CD4-positive, alpha-beta T cell (primary cell): Measurements from ENCODE around the gene TPK1. TPM values are rescaled to one million over a fixed set of nuclear protein-coding genes. Genes with fewer than 3 reads are reported as not detected.

Experiments
- ATAC-seq: fragments of 200-7000 bp; cut with Tn5 transposase; one replicate; pipeline ENCODE4 v1.10.0; 2022; ENCODE audit warnings: mild to moderate bottlenecking; ENCODE audit not compliant: poor library complexity
- CTCF ChIA-PET: fragments of 350-600 bp; sonication (Branson Sonifier 250); formaldehyde crosslinking; loops from one replicate; lab custom pipeline; 2021; ENCODE audit warnings: antibody characterized with exemption, inconsistent platforms; lab: Charles Lee
- POLR2A ChIA-PET: fragments of 350-600 bp; sonication (Branson Sonifier 250); formaldehyde crosslinking; loops from one replicate; lab custom pipeline; 2021; ENCODE audit warnings: antibody characterized with exemption, inconsistent platforms; lab: Charles Lee
- DNase-seq, 14 experiments: peaks; one replicate each; pipeline ENCODE4 v3.0.0-alpha.2; 2013 to 2020; ENCODE audit warnings: mixed read lengths in 2 of 14
- H3K27ac ChIP-seq, 2 donors: one replicate each; pipeline versions ENCODE4 v1.5.1 to v1.7.0; 2013; ENCODE audit warnings: low read length in 2 of 2, low read depth in 1 of 2, mild to moderate bottlenecking in 1 of 2
- H3K27me3 ChIP-seq, 2 experiments: 1 replicate in 1 of 2; 2 replicates in 1 of 2; pipeline versions ENCODE4 v1.6.1 to v1.7.0; 2013; ENCODE audit warnings: low read length in 2 of 2, control low read depth in 1 of 2, mild to moderate bottlenecking in 1 of 2, moderate library complexity in 1 of 2; ENCODE audit not compliant: insufficient read depth in 2 of 2, control insufficient read depth in 1 of 2
- H3K36me3 ChIP-seq: one replicate; pipeline ENCODE4 v1.6.1; 2013; ENCODE audit warnings: low read length, control low read depth; ENCODE audit not compliant: insufficient read depth
- H3K4me1 ChIP-seq: one replicate; pipeline ENCODE4 v1.6.1; 2013; ENCODE audit warnings: low read length, control low read depth; ENCODE audit not compliant: insufficient read depth
- H3K4me3 ChIP-seq: one replicate; pipeline ENCODE4 v1.5.1; 2013; ENCODE audit warnings: mild to moderate bottlenecking, low read length, moderate library complexity
- H3K9me3 ChIP-seq, 2 experiments: 1 replicate in 1 of 2; 2 replicates in 1 of 2; pipeline versions ENCODE4 v1.6.1 to v1.7.0; 2013; ENCODE audit warnings: low read length in 2 of 2, mild to moderate bottlenecking in 2 of 2, control low read depth in 1 of 2, moderate library complexity in 1 of 2; ENCODE audit not compliant: control insufficient read depth in 1 of 2, insufficient read depth in 1 of 2
- H3K27ac Mint-ChIP-seq: one replicate; pipeline ENCODE4 v1.8.0; 2020; ENCODE audit warnings: mixed read lengths
- H3K27me3 Mint-ChIP-seq: one replicate; pipeline ENCODE4 v1.8.0; 2021; ENCODE audit warnings: mixed read lengths
- H3K36me3 Mint-ChIP-seq: one replicate; pipeline ENCODE4 v1.8.0; 2021; ENCODE audit warnings: low read depth, mixed read lengths
- H3K4me1 Mint-ChIP-seq: one replicate; pipeline ENCODE4 v1.8.0; 2021; ENCODE audit warnings: low read depth, mixed read lengths
- H3K4me3 Mint-ChIP-seq: one replicate; pipeline ENCODE4 v1.8.0; 2020; ENCODE audit warnings: mild to moderate bottlenecking, mixed read lengths
- H3K9me3 Mint-ChIP-seq: one replicate; pipeline ENCODE4 v1.8.0; 2020; ENCODE audit warnings: mixed read lengths
- intact Hi-C, 2 experiments: fragments of 100-400 bp; cut with DNase I in 1 of 2; cut with micrococcal nuclease in 1 of 2; formaldehyde crosslinking; loops; one replicate each; pipeline versions ENCODE4 v1.15.1 to v1.9.0; 2023 to 2025; cut with DNase I, micrococcal nuclease
- total RNA-seq, 174 experiments: library from RNA in 2 of 174; stranded (reverse) in 2 of 174; gene quantifications; one replicate each; pipeline ENCODE4 v1.2.3 and lab custom pipeline; 2021 to 2026
- TF ChIP-seq, protein P1 (sequence below): fragments of 200-600 bp; IDR thresholded peaks from one replicate; pipeline ENCODE4 v1.8.0; 2022; ENCODE audit warnings: antibody characterized with exemption, mild to moderate bottlenecking

TPK1 gene
- total RNA-seq, 2 experiments from 2014 or later, result 17.1 to 17.8 TPM

DNA sequence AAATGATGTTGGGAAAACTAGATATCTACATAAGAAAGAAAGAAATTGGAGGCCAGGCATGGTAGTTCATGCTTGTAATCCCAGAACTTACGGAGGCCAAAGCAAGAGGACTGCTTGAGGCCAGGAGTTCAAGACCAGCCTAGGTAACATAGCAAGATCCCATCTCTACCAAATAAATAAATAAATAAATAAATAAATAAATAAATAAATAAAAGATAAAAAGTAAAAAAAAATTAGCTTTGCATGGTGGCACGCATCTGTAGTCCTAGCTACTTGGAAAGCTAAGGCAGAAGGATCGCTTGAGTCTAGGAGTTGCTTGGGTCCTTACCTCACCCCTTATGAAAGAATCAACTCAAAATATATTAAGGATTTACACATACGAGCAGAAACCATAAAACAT, 238.9 kb downstream of the TPK1 start:
- Mint-ChIP-seq H3K9me3 (peaks cover 16% of the 10 kb centered on the region), H3K4me3 (no peak overlapping the region), H3K4me1 (no peaks in the 10 kb centered on the region), H3K36me3 (peaks cover 83% of the 10 kb centered on the region), H3K27ac (no peak overlapping the region), H3K27me3 (no peaks in the 10 kb centered on the region)
- no peaks in the 10 kb centered on the region for H3K4me1 ChIP-seq
- CTCF ChIA-PET, result no interaction called here
- no peak overlapping the region for H3K4me3 ChIP-seq
- DNase-seq (no peak), ATAC-seq (no peak)
- intact Hi-C loops, result no loop called here
- POLR2A ChIA-PET, result no interaction called here
- TF ChIP-seq, protein P1, sequence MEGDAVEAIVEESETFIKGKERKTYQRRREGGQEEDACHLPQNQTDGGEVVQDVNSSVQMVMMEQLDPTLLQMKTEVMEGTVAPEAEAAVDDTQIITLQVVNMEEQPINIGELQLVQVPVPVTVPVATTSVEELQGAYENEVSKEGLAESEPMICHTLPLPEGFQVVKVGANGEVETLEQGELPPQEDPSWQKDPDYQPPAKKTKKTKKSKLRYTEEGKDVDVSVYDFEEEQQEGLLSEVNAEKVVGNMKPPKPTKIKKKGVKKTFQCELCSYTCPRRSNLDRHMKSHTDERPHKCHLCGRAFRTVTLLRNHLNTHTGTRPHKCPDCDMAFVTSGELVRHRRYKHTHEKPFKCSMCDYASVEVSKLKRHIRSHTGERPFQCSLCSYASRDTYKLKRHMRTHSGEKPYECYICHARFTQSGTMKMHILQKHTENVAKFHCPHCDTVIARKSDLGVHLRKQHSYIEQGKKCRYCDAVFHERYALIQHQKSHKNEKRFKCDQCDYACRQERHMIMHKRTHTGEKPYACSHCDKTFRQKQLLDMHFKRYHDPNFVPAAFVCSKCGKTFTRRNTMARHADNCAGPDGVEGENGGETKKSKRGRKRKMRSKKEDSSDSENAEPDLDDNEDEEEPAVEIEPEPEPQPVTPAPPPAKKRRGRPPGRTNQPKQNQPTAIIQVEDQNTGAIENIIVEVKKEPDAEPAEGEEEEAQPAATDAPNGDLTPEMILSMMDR, result no peak
- peaks cover 5 to 33% of the 10 kb centered on the region in 2 experiments for H3K9me3 ChIP-seq
- no peak overlapping the region for H3K27ac ChIP-seq
- no peaks in the 10 kb centered on the region for H3K27me3 ChIP-seq
- H3K36me3 ChIP-seq, result no peaks in the 10 kb centered on the region

DNA sequence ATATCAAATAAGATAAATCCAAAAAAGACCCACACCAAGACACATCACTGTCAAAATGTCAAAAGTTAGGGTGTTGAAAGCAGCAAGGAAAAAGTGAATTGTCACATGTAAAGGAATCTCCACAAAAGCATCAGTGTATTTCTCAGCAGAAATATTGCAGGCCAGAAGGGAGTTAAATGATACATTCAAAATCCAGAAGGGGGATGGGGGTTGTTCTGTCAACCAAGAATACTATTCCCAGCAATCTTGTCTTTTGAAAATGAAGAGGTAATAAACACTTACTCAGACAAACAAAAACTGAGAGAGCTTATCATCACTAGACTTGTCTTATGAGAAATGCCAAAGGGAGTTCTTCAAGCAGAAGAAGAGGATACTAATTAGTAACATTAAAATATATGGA, 241.3 kb downstream of the TPK1 start:
- Histone ChIP-seq H3K4me3 (no peak overlapping the region), H3K9me3 (peaks cover 5 to 33% of the 10 kb centered on the region in 2 experiments), H3K27me3 (no peaks in the 10 kb centered on the region), H3K4me1 (no peaks in the 10 kb centered on the region), H3K36me3 (peaks cover 4% of the 10 kb centered on the region), H3K27ac (no peak overlapping the region)
- intact Hi-C loops, result no loop called here
- ATAC-seq (no peak), DNase-seq (no peak)
- H3K27me3 Mint-ChIP-seq, result no peaks in the 10 kb centered on the region
- ChIA-PET POLR2A (no interaction called here), CTCF (no interaction called here)
- peaks cover 87% of the 10 kb centered on the region for H3K36me3 Mint-ChIP-seq
- H3K9me3 Mint-ChIP-seq, result peaks cover 16% of the 10 kb centered on the region
- no peak overlapping the region for H3K27ac Mint-ChIP-seq
- no peak overlapping the region for H3K4me3 Mint-ChIP-seq
- no peaks in the 10 kb centered on the region for H3K4me1 Mint-ChIP-seq
- TF ChIP-seq, protein P1, result no peak

DNA sequence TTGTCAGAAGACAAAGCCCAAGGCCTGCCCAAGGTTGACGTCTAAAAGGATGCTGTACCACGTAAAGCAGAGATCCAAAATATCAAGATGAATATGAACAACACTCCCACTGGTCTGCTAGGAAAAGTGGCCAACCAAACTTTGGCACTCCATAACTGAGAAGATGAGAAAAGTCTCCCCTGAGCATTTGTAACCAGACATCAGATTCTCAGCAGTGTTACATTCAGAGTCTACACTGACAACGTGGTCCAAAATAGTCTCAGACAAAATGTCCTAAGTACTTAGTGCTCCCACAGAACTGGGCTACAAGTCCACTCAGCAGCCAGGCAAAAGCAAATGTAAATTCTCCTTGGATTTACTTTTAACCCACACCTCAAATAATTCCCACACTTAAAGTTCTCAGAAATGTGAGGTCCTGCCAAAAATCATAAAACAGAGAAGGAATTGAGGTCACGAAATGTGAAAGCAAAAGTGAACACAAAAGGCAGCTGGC, 247.2 kb downstream of the TPK1 start:
- TF ChIP-seq, protein P1, result no peak
- no peak overlapping the region for H3K27ac ChIP-seq
- H3K4me1 Mint-ChIP-seq, result no peaks in the 10 kb centered on the region

More for the DNA sequence above, 247.2 kb downstream of the TPK1 start:
- H3K4me1 ChIP-seq, result no peaks in the 10 kb centered on the region
- peaks cover 4% of the 10 kb centered on the region for H3K36me3 ChIP-seq
- Mint-ChIP-seq H3K4me3 (no peak overlapping the region), H3K9me3 (no peaks in the 10 kb centered on the region), H3K36me3 (peaks cover 54% of the 10 kb centered on the region), H3K27ac (no peak overlapping the region), H3K27me3 (no peaks in the 10 kb centered on the region)
- intact Hi-C loops, result no loop called here
- DNase-seq (no peak), ATAC-seq (no peak)
- POLR2A ChIA-PET, result no interaction called here
- no peak overlapping the region for H3K4me3 ChIP-seq
- CTCF ChIA-PET, result interaction anchor here (0.7 kb wide), 1 partner anchor 11 kb away, joined by 3 read pairs; no protein-coding TSS in a partner anchor
- H3K27me3 ChIP-seq, result no peaks in the 10 kb centered on the region
- peaks cover 2 to 5% of the 10 kb centered on the region in 2 experiments for H3K9me3 ChIP-seq
